Brain pericyte (primary cell): ENCODE measurements around the gene PLP2.
"Not testable (repeated sequence)": the region's sequence is repeated elsewhere in the genome, so short reads cannot be mapped to it uniquely, and the experiment has no call there.

Experiments
- DNase-seq: peaks from one replicate; pipeline ENCODE4 v3.0.0-alpha.2; 2012; ENCODE audit warnings: low read depth, low spot score

Gene PLP2

DNA sequence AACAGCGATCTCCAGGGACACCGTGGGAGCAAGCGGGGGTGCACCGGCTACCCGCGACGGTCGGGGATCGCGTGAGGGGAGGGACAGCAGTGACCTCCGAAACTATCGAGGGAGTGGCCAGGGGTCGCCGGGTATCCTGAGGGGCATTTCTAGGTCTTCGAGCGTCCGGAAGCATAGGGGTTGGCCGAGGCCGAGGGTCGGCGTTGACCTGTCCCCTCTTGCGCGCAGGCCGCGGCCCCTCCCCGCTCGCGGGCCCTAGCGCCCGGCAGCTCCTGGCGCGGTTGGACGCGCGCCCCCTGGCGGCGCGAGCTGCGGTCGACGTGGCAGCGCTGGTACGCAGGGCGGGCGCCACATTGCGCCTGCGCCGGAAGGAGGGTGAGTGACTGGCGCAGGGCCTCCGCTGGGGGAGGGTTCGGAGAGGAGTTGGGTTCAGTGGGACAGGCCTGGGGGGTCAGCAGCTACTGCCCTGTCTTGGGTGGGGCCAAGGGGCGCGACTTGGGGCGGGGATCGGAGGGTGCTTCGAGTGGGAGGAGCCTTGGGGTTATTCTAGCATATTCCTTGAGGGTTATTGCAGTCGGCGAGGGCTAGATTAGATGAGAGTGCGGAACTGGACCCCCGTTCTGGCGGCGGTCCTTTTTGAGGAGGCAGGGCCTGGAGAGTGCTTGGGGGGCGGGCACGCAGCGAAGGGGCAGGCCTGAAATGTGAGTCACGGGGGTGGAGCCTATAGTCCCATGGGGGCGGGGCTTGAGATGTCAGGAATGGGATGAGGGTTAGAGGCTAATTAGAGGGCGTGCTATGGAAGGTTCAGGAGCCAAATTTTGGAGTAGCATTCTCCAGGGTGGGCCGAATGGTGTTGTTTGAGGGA is 7.9 kb upstream of the PLP2 start:
- DNase-seq = peak; percentile 59

GRCh38 chrX:49164589-49165360 is 6.9 kb upstream of the PLP2 start:
- no peak for DNase-seq

GRCh38 chrX:49165901-49166881 is 5.5 kb upstream of the PLP2 start:
- peak; percentile 44 for DNase-seq

DNA sequence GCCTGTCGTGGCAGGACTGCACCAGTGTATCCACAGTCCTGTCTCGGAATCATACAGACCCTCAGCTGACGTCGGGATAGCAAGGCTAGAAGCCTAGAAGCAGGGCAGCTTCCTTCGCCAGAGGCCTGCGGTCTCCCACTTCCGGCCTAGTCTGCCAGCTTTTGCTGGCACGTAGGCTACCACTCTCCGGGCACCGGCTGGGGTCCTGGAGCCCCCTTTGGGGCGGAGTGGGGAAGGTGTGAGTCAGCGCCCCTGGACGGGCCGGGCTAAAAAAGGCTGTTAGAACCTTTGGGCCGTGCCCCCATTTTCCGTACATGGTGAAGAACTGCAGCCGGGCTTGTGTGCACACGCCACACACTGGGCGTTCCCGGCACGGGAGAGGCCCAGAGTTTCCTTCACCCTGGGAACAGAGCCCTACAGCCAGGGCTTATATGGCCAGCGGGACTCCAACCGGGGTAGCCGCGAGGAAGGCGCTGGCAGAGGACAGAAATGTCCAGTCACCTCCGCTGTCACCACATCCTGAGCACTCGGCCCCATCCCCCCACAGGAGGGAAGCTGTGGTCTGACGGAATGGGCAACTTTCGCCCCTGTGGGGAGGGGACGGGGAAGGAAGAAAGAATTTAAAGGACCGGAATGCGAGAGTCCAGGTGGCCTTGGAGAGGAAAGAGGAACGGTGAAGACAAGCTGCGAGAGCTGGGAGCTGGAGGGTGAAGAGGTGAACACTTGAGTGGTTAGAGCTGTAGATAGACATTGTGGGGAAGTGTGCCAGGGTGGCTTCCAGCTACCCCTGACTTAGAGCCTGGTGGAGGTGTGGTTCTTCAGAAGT is 4.6 kb upstream of the PLP2 start:
- DNase-seq = no peak

DNA sequence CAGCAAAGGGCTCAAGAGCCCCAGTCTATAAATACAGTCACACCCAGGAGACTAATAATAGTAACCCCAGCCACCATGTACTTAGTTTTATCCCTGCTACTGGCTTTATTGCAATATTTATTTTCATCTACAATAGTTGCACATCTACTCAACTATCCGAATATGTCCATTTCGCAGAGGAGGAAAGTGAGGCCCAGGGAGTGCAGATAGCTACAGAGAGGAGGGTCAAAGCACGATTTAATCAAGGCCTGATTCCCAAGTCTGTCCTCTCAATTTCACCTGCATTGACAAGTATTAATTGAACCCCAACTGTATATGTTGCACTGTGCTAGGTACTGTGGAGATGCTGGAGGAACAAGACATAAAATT is 4.0 kb upstream of the PLP2 start:
- DNase-seq = no peak

DNA sequence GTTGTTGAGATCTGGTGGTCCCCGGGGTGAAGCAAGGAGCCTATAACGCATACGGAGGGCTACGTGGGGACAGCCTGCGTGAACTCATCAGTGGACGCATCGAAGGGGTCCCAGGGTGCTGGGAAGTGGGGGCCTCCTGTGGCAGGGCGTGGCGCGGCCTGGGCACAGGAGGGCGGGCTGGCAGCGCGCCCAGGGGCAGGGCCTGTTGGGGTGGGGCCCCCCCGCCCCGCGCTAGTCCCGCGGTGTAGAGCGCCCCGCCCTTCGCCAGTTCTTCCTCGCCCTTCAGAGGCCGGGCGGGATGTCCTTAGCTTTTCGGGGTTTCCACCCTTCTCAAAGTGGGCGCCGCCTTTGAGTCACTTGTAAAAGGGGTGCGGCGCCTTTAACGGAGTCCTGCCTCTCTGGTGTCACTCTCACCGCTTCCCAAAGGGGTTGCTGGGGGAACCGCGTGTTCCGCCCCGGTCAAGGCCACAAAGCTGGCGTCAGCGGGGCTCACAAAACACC is 632 bp downstream of the PLP2 start:
- no peak for DNase-seq

- DNase-seq = not testable (repeated sequence)
These were observed 1.8 kb downstream of the PLP2 start for GRCh38 chrX:49173544-49173943.

GRCh38 chrX:49174723-49175122 is 3.0 kb downstream of the PLP2 start:
- no peak for DNase-seq

- DNase-seq = no peak
These were observed 4.0 kb downstream of the PLP2 start for GRCh38 chrX:49175435-49176274.

GRCh38 chrX:49176421-49177326 is 5.0 kb downstream of the PLP2 start:
- no peak for DNase-seq

DNA sequence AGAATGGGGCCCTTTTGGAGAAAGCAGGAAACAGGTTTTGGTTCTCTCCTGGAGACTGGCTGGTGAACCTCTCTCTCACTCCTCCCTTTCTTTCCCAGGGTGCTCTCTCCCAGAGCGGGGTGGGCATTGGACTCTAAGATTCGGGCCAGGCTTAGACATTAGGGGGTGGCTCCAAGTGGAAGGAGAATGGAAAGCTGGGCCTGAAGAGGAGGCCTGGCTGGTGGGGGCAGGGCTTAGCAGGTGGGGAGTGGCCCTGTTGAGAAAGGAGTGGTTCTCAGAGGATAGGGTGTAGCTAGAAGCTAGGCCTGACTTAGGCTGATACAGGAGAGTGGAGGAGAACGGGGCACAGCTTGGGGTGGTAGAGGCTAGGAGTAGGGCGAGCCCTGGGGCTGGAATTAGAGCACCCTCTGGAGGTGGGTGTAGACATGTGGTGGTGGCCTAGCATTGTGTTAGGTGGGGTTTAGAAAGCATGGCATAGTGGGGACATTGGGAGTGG is 5.7 kb downstream of the PLP2 start:
- no peak for DNase-seq

DNA sequence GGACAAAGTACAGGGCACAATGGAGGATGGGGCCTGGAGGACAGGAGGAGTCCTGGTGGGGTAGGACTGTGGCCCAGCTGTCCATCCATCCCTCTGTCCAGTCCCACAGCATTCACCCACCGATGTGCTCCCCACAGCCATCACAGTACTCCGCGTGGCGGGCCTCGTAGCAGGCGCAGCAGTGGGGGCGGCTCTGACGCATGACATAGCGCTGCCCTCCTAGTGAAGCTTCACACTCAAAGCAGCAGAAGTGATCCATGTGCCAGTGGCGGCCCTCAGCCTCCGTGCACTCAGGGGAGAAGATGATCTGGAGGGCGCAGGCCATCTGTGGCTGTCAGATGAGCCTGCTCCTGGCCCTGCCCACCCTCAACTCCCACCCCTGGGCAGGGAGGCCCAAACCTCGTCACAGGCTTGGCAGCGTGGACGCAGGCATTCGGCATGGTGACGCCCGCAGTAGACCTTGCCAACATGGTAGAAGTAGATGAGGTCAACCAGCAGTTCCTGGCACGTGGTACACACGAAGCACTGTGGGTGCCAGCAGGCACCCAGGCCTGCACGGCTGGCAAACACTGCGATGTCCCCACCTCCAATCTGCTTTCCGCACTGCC is 6.3 kb downstream of the PLP2 start:
- DNase-seq = no peak

GRCh38 chrX:49178537-49178936 is 6.8 kb downstream of the PLP2 start:
- DNase-seq = no peak

DNA sequence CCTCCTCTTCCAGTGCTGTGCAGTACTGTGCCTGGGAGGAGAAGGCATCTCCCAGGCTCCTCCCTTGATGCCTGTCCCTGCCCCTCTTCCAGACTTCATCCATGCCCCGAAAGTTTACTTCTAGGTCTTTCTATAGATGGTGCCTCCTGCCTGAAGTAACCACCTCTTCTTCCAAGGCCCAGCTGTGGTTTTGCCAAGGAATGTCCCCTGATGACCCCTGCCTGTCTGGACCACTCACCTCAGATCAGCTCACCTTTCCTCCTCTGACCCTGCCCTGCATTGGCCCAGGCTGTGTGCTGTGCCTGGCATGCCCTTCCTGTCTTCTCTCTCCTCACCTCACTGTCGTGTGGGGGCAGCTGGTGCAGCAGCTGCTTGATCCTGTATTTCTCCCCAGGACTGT is 7.7 kb downstream of the PLP2 start:
- no peak for DNase-seq

GRCh38 chrX:49183701-49184281 is 12.1 kb downstream of the PLP2 start:
- DNase-seq = no peak

DNA sequence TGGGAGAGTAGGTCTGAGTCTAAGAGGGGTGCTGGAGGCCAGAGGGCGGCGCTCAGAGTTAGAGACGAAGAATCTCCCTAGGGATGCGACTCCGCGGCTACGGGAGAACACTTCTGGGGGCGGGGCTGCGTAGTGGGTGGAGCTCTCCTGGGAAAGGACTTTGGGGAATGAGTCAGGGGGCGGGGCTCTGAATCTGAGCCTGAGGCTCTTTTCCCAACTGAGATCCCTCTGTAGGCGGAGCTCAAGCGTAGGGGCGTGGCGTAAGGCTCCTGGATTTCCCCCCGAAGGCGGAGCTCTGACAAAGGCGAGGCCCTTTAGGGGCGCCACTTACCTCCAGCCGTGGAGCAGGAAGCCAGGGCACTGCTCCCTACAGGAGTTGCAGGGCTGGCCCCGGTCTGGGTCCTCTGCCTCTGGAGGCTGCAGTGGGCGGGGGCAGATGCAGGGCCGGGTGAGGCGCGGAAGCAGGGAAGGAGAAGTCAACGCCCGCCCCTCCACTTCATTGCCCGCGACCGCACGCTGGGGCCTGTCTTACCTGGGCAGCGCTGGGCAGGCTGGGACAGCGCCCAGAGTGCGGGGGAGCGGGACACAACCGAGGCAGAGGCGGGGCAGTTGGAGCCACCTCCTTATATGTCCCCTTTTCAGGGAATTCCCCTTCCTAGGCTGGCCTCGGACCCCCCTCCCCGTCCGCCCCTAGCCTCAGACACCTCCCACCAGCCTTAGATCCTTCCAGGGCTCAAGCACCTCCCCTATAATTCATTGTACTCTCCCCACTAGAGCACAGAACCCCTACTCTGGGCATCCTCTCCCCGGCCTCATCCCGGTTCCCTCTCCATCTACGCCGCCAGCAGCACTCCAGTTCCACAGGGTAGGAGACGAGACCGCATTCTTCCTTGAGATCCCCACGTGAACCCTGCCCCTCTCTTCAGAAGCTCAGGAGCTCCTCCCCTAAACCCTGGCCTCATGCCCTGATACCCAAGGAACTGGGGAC is 12.9 kb downstream of the PLP2 start:
- DNase-seq = peak; percentile 47
